Measurements from ENCODE around the gene LRSAM1.

The LRSAM1 gene

DNA sequence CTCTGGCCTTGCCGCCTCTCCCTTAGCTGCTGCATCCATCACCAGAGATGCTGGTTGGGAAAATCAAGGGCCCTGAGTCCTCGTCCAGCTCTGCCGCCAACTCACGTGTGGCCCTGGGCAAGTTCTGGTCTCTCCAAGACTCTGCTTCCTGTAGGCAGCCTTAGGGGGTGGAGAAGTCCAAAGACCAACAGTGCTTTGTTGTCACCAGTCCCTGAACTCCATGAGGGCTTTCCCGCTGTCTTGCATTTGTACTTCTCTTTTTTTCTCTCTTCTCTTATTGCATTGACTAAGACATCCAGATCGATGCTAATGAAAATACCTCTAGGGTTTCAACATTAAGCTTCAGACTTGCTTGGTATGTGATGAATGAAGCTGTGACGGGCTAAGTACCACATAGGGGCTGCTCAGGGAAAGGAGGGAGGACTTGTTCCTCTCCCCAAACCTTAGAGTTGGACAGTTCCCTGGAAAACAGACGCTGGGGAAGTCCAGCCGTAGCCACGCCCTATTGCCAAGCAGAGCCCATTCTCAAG is 97.1 kb downstream of the LRSAM1 start:
- no peak for DNase-seq (ENCODE audit: low read depth in 1 of 2, low spot score in 1 of 2)

DNA sequence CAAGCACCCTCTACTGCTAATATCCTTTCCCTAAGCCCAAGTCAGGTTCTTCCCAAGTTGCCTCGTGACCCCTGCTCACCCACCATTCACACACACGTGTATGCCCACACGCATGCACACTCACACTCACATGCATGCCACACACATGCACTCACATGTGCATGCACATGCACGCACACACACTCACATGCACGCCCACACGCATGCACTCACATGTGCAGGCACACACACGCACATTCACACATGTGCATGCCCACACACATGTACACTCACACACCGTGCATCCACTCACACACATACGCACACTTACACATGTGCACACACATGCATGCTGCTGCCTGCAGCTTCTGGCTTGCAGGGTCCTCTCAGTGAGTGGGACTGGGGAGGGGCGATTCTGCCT is 97.9 kb downstream of the LRSAM1 start:
- no peak for DNase-seq (ENCODE audit: low read depth in 1 of 2, low spot score in 1 of 2)

GRCh38 chr9:127549751-127550150 is 98.4 kb downstream of the LRSAM1 start:
- DNase-seq (ENCODE audit: low read depth in 1 of 2, low spot score in 1 of 2) = no peak

DNA sequence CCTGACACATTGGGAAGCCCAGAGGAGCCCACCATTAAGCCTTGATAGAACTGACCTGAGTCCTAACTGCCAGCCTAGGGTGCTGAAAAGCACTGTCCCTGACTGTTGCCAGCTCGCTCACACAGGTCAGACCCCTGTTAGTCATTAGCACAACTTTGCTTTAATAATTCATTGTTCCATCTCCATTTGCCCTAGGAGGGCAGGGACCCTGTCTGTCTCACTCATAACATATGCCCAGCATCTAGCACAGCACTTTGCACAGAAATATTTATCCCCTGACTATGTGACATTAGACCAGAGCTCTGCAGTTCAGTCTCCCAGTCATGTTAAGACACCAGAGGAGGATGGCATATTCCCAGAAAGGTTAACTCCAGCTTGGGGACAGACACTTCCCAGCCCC is 99.0 kb downstream of the LRSAM1 start:
- DNase-seq (ENCODE audit: low read depth in 1 of 2, low spot score in 1 of 2) = no peak

DNA sequence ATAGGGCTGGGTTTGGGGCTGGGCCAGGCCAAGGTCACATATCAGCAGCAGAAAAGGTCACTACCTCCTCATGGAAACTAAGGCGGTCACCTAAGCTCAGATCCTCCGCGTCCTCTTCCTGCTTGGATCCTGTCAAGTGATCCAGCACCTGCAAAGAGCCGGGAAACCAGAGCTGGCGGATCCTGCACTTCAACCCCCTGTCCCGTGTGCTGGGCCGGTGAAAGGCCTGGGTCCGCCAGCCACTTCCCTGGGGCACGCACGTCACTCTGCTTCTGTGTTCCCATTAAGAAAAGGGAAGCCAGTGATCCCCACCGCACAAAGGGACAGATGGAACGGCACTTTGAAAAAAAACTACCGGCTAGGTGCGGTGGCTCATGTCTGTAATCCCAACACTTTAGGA is 99.4 kb downstream of the LRSAM1 start:
- no peak for DNase-seq (ENCODE audit: low read depth in 1 of 2, low spot score in 1 of 2)
